Cortex of kidney (tissue), 1 donor: ENCODE measurements around the gene TM9SF1.

Experiments
- DNase-seq: peaks from one replicate; lab custom pipeline; 2025; lab: John Stamatoyannopoulos, UW

The TM9SF1 gene

DNA sequence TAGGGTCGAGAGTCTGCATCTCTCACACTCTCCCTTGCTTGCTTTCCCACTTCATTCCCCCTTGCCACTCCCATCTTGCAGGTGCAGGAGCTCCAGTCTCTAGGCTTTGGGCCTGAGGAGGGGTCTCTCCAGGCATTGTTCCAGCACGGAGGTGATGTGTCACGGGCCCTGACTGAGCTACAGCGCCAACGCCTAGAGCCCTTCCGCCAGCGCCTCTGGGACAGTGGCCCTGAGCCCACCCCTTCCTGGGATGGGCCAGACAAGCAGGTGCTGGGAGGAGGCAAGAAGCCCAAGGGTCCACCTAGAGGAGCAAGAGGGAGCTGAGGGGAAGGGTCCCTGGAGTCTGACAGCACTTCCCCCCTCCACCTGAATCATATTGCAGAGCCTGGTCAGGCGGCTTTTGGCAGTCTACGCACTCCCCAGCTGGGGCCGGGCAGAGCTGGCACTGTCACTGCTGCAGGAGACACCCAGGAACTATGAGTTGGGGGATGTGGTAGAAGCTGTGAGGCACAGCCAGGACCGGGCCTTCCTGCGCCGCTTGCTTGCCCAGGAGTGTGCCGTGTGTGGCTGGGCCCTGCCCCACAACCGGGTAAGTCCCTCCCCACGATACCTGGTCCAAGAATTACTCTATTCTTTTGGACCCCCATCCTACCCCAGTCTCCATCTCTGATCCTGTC lies 43.7 kb downstream of the TM9SF1 start:
- DNase-seq = no peak

DNA sequence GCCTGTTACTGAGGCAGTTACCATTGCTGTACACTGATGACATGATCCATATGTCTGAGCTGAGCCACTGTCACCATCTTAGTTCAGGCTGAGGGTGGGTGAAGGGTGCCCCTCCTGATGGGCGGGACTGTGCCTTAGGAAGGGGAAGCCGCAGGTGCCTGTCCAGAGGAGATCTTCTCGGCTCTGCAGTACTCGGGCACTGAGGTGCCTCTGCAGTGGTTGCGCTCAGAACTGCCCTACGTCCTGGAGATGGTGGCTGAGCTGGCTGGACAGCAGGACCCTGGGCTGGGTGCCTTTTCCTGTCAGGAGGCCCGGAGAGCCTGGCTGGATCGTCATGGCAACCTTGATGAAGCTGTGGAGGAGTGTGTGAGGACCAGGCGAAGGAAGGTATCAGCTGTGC lies 44.2 kb downstream of the TM9SF1 start:
- no peak for DNase-seq

DNA sequence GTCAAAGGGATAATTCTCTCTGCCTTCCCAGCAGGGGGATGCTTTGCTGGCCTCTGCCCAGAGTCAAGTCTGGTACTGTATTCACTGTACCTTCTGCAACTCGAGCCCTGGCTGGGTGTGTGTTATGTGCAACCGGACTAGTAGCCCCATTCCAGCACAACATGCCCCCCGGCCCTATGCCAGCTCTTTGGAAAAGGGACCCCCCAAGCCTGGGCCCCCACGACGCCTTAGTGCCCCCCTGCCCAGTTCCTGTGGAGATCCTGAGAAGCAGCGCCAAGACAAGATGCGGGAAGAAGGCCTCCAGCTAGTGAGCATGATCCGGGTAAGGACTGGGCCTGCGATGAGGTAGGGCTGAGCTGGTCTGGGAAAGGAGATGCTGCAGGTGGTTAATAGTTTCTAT lies 44.7 kb downstream of the TM9SF1 start:
- DNase-seq = no peak

DNA sequence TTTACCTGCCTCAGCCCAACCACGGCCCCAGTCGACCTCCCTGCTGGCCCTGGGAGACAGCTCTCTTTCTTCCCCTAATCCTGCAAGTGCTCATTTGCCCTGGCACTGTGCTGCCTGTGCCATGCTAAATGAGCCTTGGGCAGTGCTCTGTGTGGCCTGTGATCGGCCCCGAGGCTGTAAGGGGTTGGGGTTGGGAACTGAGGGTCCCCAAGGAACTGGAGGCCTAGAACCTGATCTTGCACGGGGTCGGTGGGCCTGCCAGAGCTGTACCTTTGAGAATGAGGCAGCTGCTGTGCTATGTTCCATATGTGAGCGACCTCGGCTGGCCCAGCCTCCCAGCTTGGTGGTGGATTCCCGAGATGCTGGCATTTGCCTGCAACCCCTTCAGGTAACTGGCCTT lies 45.2 kb downstream of the TM9SF1 start:
- DNase-seq = no peak

DNA sequence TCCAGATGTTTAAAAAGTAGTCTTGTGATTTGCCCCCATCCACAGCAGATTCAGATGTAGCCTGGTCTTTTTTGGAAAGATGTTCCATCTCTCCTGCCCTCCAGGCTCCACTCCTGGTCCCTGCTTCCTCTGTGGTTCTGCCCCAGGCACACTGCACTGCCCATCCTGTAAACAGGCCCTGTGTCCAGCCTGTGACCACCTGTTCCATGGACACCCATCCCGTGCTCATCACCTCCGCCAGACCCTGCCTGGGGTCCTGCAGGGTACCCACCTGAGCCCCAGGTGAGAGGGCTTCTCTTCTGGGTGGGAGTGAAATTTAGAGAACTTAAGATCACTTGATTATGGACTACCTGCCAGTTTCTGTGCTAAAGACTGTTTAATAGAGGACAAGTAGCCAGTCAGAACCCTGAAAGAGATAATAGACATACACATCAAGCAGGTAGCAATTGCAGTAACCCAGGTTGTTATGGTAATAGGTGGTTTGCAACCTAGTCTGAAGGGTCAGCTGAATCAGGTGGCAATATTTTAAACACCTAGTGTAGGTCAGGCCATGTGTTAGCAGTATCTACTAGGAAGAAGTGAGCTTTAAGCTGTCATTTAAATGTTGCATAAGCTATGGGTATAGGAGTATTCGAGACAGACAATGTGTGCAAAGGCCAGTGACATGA lies 45.8 kb downstream of the TM9SF1 start:
- no peak for DNase-seq

DNA sequence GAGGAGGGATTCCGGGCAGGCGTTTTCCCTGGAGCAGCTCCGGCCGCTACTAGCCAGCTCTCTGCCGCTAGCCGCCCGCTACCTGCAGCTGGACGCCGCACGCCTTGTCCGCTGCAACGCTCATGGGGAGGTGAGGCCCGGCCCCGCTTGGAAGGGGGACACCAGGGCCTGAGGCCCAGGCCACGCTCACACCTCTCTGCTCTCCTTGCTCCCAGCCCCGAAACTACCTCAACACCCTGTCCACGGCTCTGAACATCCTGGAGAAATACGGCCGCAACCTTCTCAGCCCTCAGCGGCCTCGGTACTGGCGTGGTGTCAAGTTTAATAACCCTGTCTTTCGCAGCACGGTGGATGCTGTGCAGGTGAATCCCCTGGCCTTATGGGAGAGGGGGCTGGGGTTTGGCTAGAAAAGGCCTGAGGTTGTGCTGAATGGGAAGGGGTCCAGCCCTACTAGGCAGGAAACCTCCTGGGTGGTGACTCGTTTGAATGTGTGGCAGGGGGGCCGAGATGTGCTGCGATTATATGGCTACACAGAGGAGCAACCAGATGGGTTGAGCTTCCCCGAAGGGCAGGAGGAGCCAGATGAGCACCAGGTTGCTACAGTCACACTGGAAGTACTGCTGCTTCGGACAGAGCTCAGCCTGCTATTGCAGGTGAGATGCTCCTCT lies 47.3 kb downstream of the TM9SF1 start:
- DNase-seq = no peak

DNA sequence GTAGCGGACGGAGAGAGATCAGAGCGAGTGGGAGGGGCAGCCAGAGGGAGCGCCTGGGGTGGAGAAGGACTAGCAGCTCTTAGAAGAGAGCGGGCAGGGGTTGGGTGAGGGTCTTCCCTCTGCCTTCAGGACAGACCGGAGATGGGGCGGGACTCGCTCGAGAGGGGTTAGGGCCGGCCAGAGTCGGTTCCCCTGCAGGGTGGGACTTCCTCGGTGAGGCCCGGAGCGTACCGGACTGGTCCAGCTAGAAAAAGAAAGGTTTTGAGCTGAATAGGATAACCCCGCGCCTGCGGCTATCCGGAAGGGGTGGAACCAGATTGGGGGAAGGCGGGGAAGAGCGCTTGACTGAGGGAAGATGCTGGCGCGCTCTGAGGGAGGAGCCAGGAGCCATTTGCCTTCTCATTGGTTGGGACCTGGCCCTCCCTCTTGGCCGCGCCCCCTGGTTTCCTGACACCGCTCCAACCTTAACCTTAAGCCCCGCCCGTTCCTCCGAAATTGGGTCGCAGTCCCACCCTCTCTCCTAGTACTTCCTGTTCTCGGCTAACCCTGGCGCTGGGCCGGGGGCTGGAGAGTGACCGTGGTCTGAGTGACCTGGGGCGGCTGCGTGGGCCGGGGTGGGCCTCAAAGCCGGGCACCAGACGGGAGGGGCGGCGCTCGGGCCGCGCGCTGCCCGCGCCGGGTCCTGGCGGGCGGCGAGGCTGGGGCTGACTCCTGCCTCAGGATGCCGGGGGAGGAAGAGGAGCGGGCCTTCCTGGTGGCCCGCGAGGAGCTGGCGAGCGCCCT lies 48.1 kb downstream of the TM9SF1 start, which contains the start of gene RNF31:
RNF31 (plus strand) TSS at position 521 of the 783 bp plus-strand sequence; CDS start at position 722, 201 bp downstream.
- no peak for DNase-seq

DNA sequence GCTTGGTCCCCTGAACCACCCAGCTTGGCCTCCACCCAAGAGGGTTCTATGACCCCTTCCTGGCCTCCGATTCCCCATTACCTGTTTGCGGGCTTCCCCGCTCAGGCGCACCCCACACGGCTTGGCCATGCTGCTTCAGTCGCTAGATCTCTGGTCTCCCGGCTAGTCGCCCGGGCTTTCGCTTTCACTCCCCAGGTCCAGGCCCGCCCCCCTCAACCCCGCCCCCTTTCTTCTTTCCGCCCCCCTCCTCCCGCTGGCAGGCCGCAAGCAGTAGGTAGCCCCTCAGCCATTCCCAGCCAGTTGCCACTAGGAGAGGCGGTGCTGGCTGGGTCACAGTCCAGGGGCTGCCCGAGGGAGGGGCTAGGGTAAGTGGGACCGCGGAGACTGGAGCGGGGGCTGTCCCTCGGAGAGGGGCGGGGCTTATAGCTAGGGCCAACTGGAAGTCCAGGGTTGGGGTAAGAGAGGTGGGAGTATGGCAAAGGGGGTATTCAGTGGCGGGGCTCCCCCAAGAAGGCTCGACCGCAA lies 48.7 kb downstream of the TM9SF1 start, which contains the start of gene PSME2:
PSME2 (minus strand) TSS at position 158 of the 525 bp plus-strand sequence; CDS start at position 129, 29 bp downstream.
- DNase-seq = no peak

DNA sequence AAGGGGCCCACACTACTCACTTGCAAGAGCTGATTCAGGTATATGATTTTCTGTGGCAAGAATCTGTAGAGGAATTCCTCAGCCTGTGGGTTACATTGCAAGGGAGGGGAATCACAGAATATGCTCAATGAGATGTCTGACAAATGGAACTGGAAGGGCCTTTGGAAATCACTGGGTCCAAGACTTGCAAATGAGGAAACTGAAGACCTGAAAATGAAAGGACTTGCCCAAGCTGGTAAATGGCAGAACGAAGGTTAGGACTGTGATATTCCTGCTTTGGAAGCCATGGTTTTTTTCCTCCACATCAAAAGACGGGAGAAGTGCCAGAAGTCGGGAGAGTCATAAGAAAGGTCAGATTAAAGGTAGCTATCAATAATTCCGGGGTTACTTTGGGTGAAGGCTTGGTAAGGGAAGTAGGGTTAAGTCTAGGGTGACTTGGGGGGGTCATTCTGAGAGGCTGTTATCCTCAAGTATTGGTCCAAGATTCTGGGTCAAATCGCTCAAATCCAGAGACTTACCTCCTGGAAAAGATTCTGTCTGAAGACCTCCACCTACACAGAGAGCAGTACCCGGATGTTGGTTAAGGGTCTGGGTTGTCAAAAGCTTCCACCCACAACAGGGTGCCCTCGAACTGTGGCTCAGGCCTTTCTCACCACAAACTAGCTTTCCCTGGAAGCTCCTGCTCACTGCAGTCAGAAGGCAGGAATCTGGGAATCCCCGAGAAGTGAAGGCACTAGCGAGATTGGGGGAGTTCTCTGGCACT lies 49.4 kb downstream of the TM9SF1 start:
- DNase-seq = no peak

DNA sequence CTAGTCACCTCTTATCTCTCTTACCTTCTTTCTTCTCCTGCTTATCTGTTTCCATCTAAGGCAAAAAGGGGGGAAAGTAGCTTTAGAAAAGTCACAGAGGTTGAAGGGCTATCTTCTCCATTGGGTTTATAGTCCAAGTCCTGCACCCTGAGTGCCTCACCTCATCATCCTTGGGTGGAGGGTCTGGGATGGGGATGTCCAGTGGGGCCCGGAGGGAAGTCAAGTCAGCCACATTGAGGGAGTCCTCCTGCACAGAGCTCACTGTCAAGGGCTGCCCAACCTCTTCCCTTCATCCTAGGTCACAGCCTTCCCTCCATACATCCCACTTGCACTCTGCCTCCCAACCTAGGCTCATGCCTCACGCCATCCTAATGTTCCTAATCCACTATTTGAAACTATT lies 50.0 kb downstream of the TM9SF1 start:
- no peak for DNase-seq

DNA sequence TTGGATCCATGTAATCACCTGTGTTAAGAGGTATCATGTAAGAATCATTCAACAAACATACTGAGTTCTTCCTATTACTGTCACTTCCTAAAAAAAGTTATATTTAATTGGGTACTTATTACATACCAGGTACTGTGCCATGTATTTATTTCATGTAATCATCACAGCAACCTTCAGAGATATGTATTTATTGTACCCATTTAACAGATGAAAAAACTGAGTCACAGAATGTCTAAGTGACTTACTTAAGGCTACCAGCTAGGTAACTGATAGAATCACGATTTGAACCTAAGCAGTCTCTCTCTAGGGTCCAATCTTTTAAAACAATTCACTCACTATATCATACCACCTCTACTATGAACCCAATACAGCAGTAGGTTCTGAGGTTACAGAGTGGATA lies 50.8 kb downstream of the TM9SF1 start:
- no peak for DNase-seq

DNA sequence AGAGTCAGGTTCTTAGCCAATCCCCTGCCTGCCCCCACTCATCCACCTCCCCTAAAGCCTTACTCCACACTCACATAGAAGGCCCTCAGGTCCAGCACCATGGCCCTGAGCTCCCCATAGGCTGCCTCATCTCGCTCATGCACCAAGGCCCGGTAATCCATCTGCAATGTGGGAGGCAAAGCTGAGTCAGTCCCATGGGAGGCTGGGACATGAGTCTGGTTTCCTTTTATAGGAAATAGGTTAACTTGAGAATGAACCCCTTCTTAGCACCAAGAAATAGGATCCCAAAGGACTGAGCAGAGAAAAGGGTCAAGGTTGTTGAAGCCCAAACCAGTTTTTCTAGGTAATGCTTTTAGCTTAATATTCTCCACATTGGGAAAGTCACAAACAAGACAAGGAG lies 51.7 kb downstream of the TM9SF1 start:
- no peak for DNase-seq

DNA sequence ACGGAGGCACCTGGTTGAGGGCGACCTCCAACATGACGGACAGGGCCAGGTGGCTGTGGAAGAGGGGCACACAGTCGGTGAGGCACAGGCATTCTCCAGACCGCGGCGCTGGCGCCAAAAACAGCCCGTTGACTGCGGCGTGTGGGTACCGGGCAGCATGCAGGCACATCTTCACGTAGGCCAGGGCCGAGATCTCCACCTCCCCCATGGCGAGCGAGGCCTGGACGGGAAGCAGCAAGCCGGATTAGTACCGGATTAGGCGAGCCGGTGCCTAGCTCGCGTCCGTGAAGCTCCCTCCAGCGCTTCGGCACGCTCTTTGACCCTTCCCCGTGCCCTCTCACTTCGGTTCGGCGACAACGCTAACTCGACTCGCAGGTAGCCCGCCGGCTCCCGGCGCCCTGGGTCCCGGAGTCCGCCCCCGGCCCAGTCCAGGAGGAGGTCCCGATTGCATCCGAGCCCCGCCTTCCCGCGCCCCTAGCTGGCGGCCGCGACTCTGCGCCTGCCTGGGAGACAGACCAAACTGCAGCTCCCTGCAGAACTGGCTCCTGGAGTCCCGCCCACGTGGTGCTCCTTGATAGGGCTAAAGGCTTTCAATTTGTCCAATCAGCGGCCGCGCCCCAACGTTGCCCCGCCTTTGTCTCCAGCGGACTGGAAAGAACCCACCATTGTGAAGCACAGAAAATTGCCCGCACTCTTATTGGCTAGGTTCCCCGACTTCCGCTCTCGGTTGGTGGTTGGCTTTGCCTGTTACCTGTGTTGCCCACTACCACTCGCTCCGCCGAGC lies 54.0 kb downstream of the TM9SF1 start, which contains the start of gene EMC9:
EMC9 (minus strand) TSS at position 495 of the 784 bp plus-strand sequence; CDS start at position 208, 287 bp downstream.
- DNase-seq = peak; percentile 77

DNA sequence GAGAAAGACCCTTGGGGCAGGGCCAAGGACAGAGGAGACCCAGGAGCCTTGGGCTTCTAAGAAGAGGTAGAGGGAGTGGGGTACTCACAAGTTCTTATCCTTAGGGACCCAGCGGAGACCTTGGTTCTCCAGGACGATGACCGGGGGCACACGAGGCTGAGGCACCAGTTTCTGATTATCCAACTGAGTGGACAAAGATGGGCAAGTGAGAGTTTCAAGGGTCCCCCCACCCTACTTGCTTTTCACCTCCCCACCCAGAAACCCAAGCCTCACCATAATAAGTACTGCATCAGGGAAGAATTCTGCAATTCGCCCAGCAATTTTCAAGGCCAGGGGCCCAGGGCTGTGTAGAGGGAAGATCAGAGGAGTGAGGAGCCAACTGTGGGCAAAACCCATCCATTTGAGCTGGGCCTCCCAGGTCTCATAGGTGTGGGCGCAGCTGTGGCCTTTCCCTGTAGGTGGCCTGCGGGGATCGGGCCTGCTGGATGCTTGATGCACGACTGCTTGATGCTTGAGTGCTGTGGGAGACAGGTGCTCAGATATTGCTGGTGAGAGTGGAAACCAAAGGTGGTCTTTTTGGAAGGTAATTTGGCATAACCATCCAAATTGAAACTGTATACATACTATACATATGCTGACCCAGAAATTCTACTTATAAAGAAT lies 55.8 kb downstream of the TM9SF1 start:
- DNase-seq = no peak
